NCI-H345 treated with DMSO at 0.1 percent for 48 hours (cell line): ENCODE data around the gene ZNFX1.
"Not testable (repeated sequence)": the region's sequence is repeated elsewhere in the genome, so short reads cannot be mapped to it uniquely, and the experiment has no call there.

Experiments
- DNase-seq: peaks from one replicate; lab custom pipeline; 2025; ENCODE audit not compliant: unreplicated experiment; lab: John Stamatoyannopoulos, UW

ZNFX1 gene

DNA sequence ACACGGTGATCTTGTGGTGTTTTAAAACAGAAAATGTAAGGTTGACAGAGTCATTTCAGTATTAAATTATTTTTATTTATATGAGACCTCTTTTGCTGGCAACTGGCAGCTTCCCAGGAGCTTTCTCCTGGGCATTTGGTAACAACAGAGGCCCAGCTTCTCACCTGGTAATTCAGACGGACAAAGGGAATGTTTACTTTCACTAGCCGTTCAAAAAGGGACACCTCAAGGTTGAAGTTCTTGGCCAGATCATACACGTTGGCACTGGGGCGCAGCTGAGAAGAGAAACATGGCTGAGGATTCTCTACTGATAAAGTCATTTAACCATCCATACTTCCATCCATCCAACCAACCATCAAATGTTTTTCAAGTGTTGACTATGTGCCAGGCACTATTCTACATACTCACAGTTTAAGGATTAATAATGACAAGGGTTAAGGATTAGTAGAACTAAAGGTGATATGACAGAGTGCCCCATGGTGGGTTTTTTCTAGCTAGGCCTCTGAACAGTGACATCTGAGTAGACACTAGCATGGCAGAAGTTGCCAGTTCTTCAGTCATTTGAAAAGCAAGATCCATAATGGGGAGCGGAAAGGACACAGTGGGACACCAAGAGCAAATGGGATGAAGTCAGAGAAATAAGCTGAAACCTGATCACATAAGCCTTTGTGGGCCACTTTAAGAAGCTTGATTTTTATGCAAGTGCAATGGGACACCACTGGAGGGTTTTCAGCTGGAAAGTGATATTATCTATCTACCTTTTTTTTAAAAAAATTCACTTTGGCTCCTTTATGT is 25.1 kb downstream of the ZNFX1 start:
- no peak for DNase-seq

DNA sequence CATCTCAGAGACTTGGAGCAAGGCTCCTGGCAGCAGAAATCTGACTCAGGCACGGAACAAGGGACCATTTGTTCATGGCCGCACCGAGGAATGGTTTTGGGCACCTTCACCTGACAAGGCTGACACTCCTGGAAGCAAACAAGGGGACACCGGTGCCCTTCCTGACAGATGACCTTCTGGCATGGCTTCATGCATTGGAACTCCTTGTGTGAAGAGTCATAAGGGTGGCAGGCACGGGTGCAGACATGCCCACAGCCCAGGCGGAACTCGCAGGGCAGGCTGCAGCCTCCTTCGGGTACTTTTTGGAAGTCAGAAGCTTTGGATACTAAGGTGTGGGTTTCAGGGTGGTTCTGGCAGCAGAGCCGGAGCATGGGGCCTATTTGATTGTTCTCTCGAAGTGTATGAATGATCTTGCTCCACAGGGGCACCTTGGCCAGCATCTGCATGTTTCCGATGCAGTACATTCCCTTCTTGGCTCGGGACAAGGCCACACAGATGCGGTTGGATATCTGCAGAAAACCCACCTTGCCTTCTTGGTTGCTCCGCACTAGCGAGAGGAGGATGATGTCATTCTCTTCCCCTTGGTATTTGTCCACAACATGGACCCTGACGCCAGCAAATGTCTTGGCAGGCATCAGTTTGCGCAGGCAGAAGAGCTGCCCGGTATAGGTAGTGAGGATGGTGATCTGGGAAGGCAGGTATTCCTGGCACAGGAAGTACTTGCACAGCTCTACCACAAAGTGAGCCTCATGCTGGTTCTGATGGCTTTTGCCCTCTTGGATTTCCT is 28.8 kb downstream of the ZNFX1 start:
- DNase-seq = no peak

DNA sequence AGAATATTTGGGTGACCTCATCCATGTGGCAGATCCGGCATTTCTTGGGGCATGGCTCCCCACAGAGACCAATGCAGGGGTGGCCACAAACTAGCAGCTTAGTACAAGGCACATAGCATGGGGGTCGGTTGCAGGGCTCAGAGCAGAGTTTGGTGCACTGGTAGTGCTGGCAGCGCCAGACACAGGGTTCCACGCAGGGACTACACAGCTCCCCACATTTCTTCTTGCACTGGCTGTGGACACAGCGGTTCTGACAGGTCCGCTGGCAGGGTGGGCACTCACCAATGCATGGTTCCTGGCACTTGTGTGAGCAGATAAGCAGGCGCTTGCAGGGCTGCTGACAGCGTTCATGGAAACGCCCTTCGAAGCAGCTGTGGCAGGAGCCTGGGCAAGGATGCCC is 29.6 kb downstream of the ZNFX1 start:
- DNase-seq = no peak

DNA sequence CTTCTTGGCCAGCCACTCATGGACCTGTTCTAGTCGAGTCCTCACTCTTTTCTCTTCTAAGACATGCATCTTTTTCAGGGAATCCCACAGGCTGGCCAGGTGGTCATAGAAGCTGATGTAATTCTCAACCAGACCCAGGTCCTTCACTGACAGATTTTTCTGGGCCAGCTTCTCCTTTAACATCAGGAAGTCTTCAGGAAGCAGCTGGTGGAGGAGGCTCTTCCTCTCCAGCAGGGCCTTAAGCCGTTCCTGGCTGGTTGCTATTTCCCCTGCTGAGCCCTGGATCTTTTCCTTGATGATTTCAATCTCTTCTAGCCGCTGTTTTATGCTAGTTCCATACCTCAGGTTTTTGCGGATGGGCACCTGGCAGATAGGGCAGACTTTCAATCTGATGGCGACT is 30.1 kb downstream of the ZNFX1 start:
- DNase-seq = no peak

DNA sequence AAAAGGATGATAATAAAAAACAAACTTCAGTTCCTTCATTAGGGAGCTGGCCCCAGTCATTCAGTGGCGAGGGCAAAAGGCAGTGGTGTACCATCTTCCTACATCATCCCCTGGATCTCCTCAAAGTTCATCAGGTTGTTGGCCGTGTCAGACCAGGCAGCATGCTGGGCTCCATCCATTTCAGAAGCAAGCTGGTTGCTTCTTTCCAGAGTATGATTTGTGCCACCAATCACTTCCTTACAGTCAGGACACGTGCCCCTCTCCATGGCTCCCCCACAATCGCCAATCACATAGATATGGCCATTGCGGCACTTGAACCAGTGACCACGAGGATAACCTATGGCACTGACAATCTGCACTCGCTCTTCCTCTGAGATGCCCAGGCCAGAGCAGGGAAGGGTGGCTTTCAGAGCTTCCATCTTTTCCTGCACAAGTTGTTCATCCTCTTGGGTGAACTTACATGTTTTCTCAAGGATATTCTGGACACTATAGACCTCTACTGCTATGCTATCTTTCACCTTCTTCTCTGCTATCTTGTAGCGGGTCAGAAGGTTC is 30.6 kb downstream of the ZNFX1 start:
- DNase-seq = no peak

DNA sequence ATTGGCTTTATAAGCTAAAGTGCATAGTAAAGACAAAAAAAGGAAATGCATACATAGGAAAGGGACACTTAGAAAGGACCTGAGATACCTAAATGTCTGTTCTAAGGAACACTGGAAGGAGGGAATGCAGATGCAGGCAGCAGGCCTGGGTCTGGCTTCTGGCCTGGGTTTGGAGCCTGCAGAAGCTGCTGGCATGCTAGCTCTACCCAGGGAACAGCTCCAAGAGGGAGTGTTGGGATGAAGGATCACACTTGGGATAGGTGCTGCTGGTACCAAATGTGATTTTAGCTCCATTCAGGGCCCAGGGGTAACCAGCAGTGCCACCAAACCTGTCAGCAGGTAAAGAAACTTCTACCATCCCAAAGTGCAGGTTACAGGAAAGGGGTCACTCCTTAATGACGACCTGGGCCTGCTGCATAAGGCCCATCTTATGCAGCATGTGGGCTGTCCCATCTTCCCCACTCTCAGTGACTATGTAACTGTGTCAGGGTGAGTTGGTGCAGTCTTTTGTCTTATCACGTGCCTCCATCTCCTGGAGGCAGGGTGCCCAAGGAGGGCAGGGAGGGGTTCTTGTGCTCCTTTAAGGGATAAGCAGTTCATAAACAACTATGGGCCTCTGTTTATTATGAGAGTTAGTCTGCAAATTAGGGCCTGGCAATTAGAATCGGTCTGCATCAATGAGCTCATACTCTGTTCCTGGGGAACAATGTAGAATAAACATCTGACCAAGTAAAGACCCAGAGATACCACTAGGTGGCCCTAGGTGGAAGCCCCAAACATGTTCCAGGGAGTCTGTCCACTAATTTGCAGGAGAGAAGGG is 31.7 kb downstream of the ZNFX1 start:
- DNase-seq = peak; percentile 60

DNA sequence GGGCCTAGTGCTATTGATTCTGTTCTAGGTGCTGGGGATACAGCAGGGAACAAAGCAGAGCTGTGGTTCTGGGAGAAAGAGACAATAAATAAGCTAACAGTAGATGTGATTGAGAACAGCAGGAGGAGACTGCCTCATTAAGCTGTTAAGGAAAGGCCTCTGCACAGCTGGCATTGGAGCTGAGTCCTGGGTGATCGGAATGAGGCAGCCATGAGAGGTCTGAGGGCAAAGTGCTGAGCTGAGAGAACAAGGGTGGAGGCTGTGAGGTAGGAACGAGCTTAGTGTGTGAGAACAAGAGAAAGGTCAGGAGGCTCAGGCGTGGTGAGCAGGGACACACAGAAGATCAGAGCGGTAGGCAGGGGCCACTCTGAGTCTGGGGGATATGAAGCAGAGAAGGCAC is 40.3 kb downstream of the ZNFX1 start:
- DNase-seq = no peak

GRCh38 chr20:49236301-49236700 is 41.6 kb downstream of the ZNFX1 start:
- no peak for DNase-seq

- DNase-seq = no peak
Observed at GRCh38 chr20:49234831-49235230, 43.0 kb downstream of the ZNFX1 start.

GRCh38 chr20:49233226-49233625 is 44.6 kb downstream of the ZNFX1 start:
- DNase-seq = no peak

GRCh38 chr20:49231471-49231870 is 46.4 kb downstream of the ZNFX1 start:
- DNase-seq = no peak

- no peak for DNase-seq
Observed at GRCh38 chr20:49230561-49231133, 47.2 kb downstream of the ZNFX1 start.

DNA sequence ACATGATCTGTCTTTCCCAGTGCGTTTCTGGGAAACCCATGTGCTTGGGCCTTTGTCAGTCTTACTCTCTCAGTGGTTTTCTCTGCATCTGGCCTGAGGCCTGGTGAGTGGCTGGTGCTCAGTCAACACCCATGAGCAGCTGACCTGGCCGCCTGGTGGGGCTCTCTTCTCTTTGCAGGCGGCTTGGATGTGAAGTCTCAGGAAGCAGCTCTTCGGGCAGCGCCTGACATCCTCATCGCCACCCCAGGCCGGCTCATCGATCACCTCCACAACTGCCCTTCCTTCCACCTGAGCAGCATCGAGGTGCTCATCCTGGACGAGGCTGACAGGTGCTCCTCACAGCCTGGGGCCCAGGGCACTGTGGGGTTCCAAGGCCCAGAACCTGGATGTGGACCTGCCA is 47.8 kb downstream of the ZNFX1 start:
- peak; percentile 13 for DNase-seq

- no peak for DNase-seq
Observed at GRCh38 chr20:49229381-49229780, 48.5 kb downstream of the ZNFX1 start.

- no peak for DNase-seq
Observed at GRCh38 chr20:49228676-49229075, 49.2 kb downstream of the ZNFX1 start.

GRCh38 chr20:49225896-49226295 is 52.0 kb downstream of the ZNFX1 start:
- no peak for DNase-seq

DNA sequence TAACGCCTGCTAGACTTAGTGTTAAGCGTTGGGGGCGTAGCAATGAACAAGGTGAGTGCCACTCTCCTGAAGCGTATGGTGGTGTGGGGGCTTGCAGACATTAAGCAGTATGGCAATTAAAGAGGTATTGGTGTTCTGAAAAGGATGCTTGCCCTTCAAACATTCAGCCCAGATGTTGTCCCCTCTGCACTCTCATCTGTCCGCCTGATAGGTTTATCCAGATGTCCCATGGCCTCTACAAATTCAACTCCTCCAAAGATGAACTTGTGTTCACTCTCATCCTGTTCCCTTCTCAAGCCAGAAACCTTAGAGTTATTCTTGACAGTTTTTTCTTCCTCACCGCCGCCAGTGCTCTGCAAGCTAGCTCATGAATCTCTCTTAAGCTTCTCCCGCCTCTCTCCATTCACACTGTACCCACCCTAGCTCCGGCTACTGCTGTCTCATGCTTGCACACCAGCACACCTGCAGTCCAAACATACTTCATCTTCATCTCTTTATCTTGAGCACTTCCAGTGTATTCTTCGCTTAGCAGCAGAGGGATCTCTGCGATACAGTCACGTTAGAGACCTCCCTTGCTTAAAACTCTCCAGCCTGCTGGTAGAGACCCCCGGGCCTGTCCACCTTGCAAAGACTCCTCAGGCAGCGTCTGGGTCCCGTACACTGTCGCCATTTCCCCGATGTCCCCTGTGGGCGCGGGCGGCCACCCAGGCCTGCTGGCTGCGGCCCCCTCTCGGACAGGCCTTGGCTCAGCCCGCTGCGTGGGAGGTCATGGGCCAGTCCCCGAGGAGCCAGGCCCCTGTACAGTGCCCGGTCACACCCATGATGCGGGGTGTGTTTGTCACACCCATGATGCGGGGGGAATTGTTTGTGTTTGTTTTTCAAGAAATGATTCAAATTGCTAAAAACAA is 57.7 kb downstream of the ZNFX1 start:
- DNase-seq = no peak

GRCh38 chr20:49219091-49219923 is 58.5 kb downstream of the ZNFX1 start, which contains the start of gene DDX27:
TSS of gene DDX27 (plus strand) at chr20:49219416. CDS start at chr20:49219449, 33 bp downstream.
- DNase-seq = peak; percentile 99

DNA sequence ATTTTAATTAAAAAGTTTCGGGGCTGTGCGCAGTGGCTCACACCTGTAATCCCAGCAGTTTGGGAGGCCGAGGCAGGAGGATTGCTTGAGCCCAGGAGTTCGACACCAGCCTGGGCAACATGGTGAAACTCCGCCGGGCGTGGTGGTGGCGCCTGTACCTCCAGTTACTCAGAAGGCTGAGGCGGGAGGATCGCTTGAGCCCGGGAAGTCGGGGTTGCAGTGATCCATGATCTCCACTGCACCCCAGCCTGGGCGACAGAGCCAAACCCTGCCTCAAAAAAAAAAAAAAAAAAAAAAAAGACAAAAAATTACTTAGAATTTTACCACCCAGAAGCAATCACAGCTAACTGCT is 59.1 kb downstream of the ZNFX1 start:
- not testable (repeated sequence) for DNase-seq
